HUES48 (cell line): Measurements from ENCODE around the gene NT5C3B.

ENCODE experiments used
- H3K27ac ChIP-seq: one replicate; pipeline ENCODE4 v1.7.0; 2013; ENCODE audit warnings: low read depth, low read length, inconsistent platforms
- H3K27me3 ChIP-seq: 2 replicates; pipeline ENCODE4 v1.6.1; 2013; ENCODE audit warnings: mild to moderate bottlenecking, low read length; ENCODE audit not compliant: control insufficient read depth, insufficient read depth
- H3K36me3 ChIP-seq: 2 replicates; pipeline ENCODE4 v1.6.1; 2013; ENCODE audit warnings: low read length; ENCODE audit not compliant: control insufficient read depth, insufficient read depth
- H3K4me1 ChIP-seq: 2 replicates; pipeline ENCODE4 v1.6.1; 2013; ENCODE audit warnings: mild to moderate bottlenecking, low read length; ENCODE audit not compliant: control insufficient read depth, insufficient read depth
- H3K4me3 ChIP-seq: 2 replicates; pipeline ENCODE4 v1.5.1; 2013; ENCODE audit warnings: mild to moderate bottlenecking, low read depth, low read length
- H3K9ac ChIP-seq: 2 replicates; pipeline ENCODE4 v1.6.1; 2013; ENCODE audit warnings: mild to moderate bottlenecking, low read depth, low read length, moderate library complexity
- H3K9me3 ChIP-seq: 2 replicates; pipeline ENCODE4 v1.6.1; 2013; ENCODE audit warnings: low read length; ENCODE audit not compliant: control insufficient read depth, insufficient read depth

NT5C3B gene

DNA sequence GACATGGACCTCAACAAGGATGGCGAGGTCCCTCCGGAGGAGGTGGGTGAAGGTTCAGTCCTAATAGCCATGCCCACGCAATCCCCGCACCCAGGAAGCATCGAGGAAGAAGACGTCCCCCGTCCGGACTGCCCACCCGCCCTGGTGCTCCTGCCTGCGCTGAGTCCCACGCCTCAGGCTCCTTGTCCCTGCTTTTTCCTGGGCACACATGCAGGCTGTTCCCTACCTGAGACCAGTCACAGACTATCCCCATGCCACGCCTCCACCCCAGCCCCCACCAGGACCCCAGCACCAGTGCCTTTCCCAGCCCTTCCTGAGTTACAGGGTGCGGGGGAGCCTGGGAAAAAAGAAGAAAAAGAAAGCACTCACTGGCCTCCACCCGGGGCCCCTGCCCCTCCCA, 14.3 kb downstream of the NT5C3B start:
- Histone ChIP-seq H3K27ac (no peak overlapping the region), H3K9ac (no peak overlapping the region), H3K36me3 (peaks cover 62% of the 10 kb centered on the region), H3K27me3 (no peaks in the 10 kb centered on the region), H3K9me3 (no peaks in the 10 kb centered on the region), H3K4me1 (peaks cover 11% of the 10 kb centered on the region), H3K4me3 (no peak overlapping the region)

GRCh38 chr17:41818024-41818423, 18.0 kb downstream of the NT5C3B start:
- no peaks in the 10 kb centered on the region for H3K27me3 ChIP-seq
- peaks cover 23% of the 10 kb centered on the region for H3K4me1 ChIP-seq
- H3K36me3 ChIP-seq: peaks cover 44% of the 10 kb centered on the region
- no peak overlapping the region for H3K4me3 ChIP-seq
- H3K9ac ChIP-seq: no peak overlapping the region
- no peak overlapping the region for H3K27ac ChIP-seq
- no peaks in the 10 kb centered on the region for H3K9me3 ChIP-seq

GRCh38 chr17:41816637-41817320, 19.3 kb downstream of the NT5C3B start:
- H3K27ac ChIP-seq: no peak overlapping the region
- no peaks in the 10 kb centered on the region for H3K27me3 ChIP-seq
- peaks cover 36% of the 10 kb centered on the region for H3K36me3 ChIP-seq
- H3K4me3 ChIP-seq: no peak overlapping the region
- H3K9me3 ChIP-seq: no peaks in the 10 kb centered on the region
- no peak overlapping the region for H3K9ac ChIP-seq
- H3K4me1 ChIP-seq: peaks cover 23% of the 10 kb centered on the region

DNA sequence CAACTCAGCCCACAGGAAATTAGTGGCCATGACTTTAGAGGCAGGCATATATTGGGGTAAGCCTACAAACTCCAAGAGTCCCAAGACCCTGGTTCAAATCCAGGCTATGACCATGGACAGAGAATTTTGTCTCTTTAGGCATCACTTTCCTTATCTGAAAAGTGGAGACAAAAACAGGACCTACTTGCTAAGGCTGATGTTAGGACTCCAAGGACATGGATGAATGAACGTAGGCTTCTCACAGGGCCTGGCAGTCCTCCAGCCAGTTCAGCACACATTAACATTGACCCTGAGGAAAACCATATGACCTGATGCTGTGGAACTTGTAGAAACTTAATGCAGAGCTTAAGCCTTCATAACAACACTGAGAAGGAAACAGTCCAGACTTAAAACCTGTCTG, 21.8 kb downstream of the NT5C3B start:
- H3K9me3 ChIP-seq: no peaks in the 10 kb centered on the region
- peak overlapping the region; percentile 79 for H3K4me3 ChIP-seq
- peaks cover 13% of the 10 kb centered on the region for H3K36me3 ChIP-seq
- peaks cover 6% of the 10 kb centered on the region for H3K27me3 ChIP-seq
- no peak overlapping the region for H3K27ac ChIP-seq
- H3K4me1 ChIP-seq: peaks cover 18% of the 10 kb centered on the region
- H3K9ac ChIP-seq: peak overlapping the region; percentile 34; the same call in 1 of the 2 replicates

- Histone ChIP-seq H3K9ac (peak overlapping the region; percentile 34), H3K36me3 (peaks cover 10% of the 10 kb centered on the region), H3K4me1 (peaks cover 15% of the 10 kb centered on the region), H3K9me3 (no peaks in the 10 kb centered on the region), H3K27ac (peak overlapping the region; percentile 88), H3K27me3 (peaks cover 6% of the 10 kb centered on the region), H3K4me3 (peak overlapping the region; percentile 79)
These were observed 22.3 kb downstream of the NT5C3B start for GRCh38 chr17:41813699-41814124.

- peaks cover 10% of the 10 kb centered on the region for H3K36me3 ChIP-seq
- H3K4me3 ChIP-seq: peak overlapping the region; percentile 79
- no peaks in the 10 kb centered on the region for H3K9me3 ChIP-seq
- peak overlapping the region; percentile 34 for H3K9ac ChIP-seq
- H3K27me3 ChIP-seq: peaks cover 6% of the 10 kb centered on the region
- peaks cover 15% of the 10 kb centered on the region for H3K4me1 ChIP-seq
- peak overlapping the region; percentile 88 for H3K27ac ChIP-seq
These were observed 22.8 kb downstream of the NT5C3B start for GRCh38 chr17:41813152-41813680.

DNA sequence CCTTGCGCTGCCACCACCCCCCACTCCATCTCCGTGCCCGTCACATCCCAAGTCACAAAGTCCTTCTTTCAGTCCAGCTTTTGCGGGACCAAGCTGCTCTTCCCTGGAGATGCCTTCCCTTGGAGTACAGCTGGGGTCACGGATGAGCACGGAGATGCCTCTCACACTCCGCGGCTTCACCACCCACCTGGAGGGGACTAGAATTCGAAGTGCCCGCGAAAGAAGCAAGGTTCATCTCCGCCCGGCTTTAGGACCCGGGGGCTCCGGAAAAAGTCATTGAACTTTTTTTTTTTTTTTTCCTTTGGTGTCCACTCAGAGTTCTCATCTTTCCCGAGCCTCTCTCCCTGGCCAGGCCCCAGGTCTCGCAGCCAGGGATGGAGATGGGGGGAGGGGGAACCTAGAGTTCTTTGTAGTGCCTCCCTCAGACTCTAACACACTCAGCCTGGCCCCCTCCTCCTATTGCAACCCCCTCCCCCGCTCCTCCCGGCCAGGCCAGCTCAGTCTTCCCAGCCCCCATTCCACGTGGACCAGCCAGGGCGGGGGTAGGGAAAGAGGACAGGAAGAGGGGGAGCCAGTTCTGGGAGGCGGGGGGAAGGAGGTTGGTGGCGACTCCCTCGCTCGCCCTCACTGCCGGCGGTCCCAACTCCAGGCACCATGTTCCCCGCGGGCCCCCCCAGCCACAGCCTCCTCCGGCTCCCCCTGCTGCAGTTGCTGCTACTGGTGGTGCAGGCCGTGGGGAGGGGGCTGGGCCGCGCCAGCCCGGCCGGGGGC, 23.5 kb downstream of the NT5C3B start, which contains the start of gene FKBP10:
TSS of gene FKBP10 (plus strand) at position 624 of the 771 bp plus-strand sequence. CDS start at position 655, 31 bp downstream.
- Histone ChIP-seq H3K4me1 (peaks cover 15% of the 10 kb centered on the region), H3K9ac (peak within 1 kb of the TSS; percentile 43), H3K27ac (peak within 1 kb of the TSS; percentile 88), H3K27me3 (peaks cover 6% of the 10 kb centered on the region), H3K36me3 (peaks cover 7% of the 10 kb centered on the region), H3K9me3 (no peaks in the 10 kb centered on the region), H3K4me3 (peak within 1 kb of the TSS; percentile 79)

GRCh38 chr17:41811549-41812380, 24.3 kb downstream of the NT5C3B start, which contains the start of gene P3H4:
Gene P3H4 (minus strand): TSS chr17:41811949. CDS start chr17:41811915, 34 bp downstream.
- peaks cover 6% of the 10 kb centered on the region for H3K27me3 ChIP-seq
- no peaks in the 10 kb centered on the region for H3K9me3 ChIP-seq
- H3K36me3 ChIP-seq: peaks cover 7% of the 10 kb centered on the region; the same call in 1 of the 2 replicates
- peak within 1 kb of the TSS; percentile 43 for H3K9ac ChIP-seq
- peak within 1 kb of the TSS; percentile 88 for H3K27ac ChIP-seq
- peaks cover 15% of the 10 kb centered on the region for H3K4me1 ChIP-seq
- H3K4me3 ChIP-seq: peak within 1 kb of the TSS; percentile 79

- peaks cover 15% of the 10 kb centered on the region for H3K4me1 ChIP-seq
- peak overlapping the region; percentile 79 for H3K4me3 ChIP-seq
- peak overlapping the region; percentile 2; the same call in 1 of the 2 replicates for H3K9ac ChIP-seq
- H3K36me3 ChIP-seq: peaks cover 11% of the 10 kb centered on the region
- peaks cover 6% of the 10 kb centered on the region for H3K27me3 ChIP-seq
- no peak overlapping the region for H3K27ac ChIP-seq
- H3K9me3 ChIP-seq: no peaks in the 10 kb centered on the region
These were observed 25.1 kb downstream of the NT5C3B start for GRCh38 chr17:41810659-41811548.
